T-helper 2 cell treated with Interferon-gamma antibody and Interleukin-4, amounts not matched to agents 5 μg/mL and 100 μg/mL, for 36 hours (primary cell): Measurements from ENCODE around the gene BACE1-AS.
A peak's percentile ranks its signal among the peaks of the same experiment; 100 is the strongest.
"Not testable (repeated sequence)": the region's sequence is repeated elsewhere in the genome, so short reads cannot be mapped to it uniquely, and the experiment has no call there.

Source experiments
- DNase-seq: peaks from one replicate; pipeline ENCODE4 v3.0.0; 2021; ENCODE audit warnings: low spot score
- H3K27ac Mint-ChIP-seq: one replicate; pipeline ENCODE4 v1.8.0; 2021; ENCODE audit warnings: mild to moderate bottlenecking, mixed read lengths
- H3K27me3 Mint-ChIP-seq: one replicate; pipeline ENCODE4 v1.8.0; 2021; ENCODE audit warnings: low read depth, mixed read lengths
- H3K36me3 Mint-ChIP-seq: one replicate; pipeline ENCODE4 v1.8.0; 2021; ENCODE audit warnings: low read depth, mixed read lengths
- H3K4me1 Mint-ChIP-seq: one replicate; pipeline ENCODE4 v1.8.0; 2021; ENCODE audit warnings: low read depth, mixed read lengths
- H3K4me3 Mint-ChIP-seq: one replicate; pipeline ENCODE4 v1.8.0; 2022; ENCODE audit warnings: mild to moderate bottlenecking, moderate library complexity, mixed read lengths
- H3K9me3 Mint-ChIP-seq: one replicate; pipeline ENCODE4 v1.8.0; 2021; ENCODE audit warnings: mixed read lengths

Gene BACE1-AS

GRCh38 chr11:117319214-117319840 is 28.2 kb downstream of the BACE1-AS start:
- no peak overlapping the region for H3K27ac Mint-ChIP-seq
- H3K4me1 Mint-ChIP-seq: peaks cover 3% of the 10 kb centered on the region
- H3K36me3 Mint-ChIP-seq: no peaks in the 10 kb centered on the region
- H3K9me3 Mint-ChIP-seq: no peaks in the 10 kb centered on the region
- H3K4me3 Mint-ChIP-seq: no peak overlapping the region
- H3K27me3 Mint-ChIP-seq: peaks cover 52% of the 10 kb centered on the region
- no peak for DNase-seq

GRCh38 chr11:117327255-117327566 is 36.1 kb downstream of the BACE1-AS start:
- not testable (repeated sequence) for H3K27ac Mint-ChIP-seq, H3K4me1 Mint-ChIP-seq

DNA sequence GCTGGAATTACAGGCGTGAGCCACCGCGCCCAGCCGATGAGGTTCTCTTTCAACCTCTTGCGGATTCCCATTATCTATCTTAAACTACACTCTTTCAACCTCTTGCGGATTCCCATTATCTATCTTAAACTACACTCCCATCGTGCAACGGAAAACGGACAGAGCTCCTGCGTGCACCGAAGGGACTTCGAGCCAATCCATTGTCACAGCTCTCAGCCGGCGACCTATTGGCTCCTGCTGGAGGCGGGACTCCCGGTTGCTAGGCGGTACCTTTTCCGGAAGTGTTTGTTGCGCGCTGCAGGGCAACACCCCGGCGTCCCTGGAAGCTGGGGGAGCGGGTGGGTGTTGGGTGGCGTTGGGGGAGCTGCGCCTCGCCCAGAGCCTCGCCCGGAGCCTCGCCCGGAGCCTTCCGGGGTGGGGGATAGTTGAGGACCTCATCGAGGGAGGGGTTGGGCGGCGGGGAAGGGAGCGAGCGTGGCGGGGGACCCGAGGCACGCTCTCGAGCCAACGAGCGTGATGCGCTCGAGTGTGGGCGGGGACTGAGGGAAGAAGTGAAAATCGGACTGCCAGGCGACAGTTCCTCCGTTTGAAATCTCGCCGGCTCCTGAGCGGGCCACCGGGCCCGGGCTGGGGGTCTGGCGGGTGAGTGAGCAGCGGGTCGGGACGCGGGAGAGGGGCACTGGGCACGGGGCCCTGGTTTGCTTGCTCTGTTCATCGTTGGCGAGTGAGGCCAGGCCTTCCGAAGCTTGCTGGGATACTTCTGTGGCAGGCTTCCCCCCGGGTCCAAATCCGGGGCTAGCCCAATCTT is 36.6 kb downstream of the BACE1-AS start, which contains the start of gene CEP164:
Gene CEP164, plus strand, starts transcription at position 288 of the 808 bp plus-strand sequence. CDS start 10,733 bp downstream, outside the sequence.
- Mint-ChIP-seq H3K4me1 (peaks cover 6% of the 10 kb centered on the region), H3K4me3 (no peak within 1 kb of the TSS), H3K9me3 (no peaks in the 10 kb centered on the region), H3K36me3 (no peaks in the 10 kb centered on the region), H3K27ac (peak within 1 kb of the TSS; percentile 66), H3K27me3 (peaks cover 7% of the 10 kb centered on the region)
- peak; percentile 95 for DNase-seq

More at GRCh38 chr11:117327255-117327566, 36.1 kb downstream of the BACE1-AS start:
- DNase-seq, H3K27me3 Mint-ChIP-seq, H3K4me3 Mint-ChIP-seq, H3K36me3 Mint-ChIP-seq, H3K9me3 Mint-ChIP-seq: not testable (repeated sequence)

DNA sequence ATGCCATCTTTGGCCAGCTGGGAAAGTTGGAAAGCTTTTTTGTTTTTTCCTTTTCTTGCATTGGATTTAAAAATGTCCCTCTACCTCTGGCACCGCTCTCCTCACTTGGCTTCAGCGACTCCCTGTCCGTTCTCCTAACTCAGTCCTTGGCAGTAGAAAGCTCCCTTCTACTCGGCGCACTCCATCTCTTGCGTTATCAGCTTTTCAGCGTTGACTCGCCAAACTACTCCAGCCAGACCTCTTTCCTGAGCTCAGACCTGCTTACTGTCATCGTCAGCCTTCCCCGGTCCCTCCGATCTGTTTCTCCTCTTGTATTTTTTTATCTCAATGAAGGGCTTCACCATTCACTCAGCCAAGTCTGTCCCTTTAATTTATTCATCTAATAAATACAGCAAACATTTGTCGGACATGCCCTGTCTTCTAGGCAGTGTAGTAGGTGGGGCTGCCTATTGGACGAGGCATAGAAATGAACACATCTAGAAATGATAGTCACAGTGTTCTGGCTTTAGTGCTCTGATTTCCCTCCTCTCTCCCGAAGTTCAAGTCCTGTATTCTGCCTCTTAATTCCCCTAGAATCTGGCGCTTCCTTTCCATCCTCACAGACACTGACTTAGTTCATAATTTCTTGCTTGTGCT is 37.3 kb downstream of the BACE1-AS start:
- H3K4me1 Mint-ChIP-seq: peaks cover 6% of the 10 kb centered on the region
- H3K36me3 Mint-ChIP-seq: no peaks in the 10 kb centered on the region
- peaks cover 4% of the 10 kb centered on the region for H3K27me3 Mint-ChIP-seq
- H3K4me3 Mint-ChIP-seq: no peak overlapping the region
- H3K27ac Mint-ChIP-seq: no peak overlapping the region
- no peak for DNase-seq
- no peaks in the 10 kb centered on the region for H3K9me3 Mint-ChIP-seq

DNA sequence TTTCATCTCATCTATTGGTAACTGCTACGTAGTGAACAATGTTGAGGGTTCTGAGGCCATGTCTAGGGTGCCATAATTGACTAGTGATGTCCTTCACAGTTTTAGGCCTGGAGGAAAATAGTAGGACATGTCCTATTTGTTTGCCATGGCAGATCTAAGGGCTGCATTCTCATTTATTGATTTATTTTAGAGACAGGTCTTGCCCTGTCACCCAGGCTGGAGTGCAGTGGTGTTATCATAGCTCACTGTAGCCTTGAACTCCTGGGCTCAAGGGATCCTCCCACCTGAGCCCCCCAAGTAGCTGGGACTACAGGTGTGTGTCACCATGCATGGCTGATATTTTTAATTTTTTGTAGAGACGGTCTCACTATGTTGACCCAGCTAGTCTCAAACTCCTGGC is 41.7 kb downstream of the BACE1-AS start:
- no peak overlapping the region for H3K27ac Mint-ChIP-seq
- peaks cover 3% of the 10 kb centered on the region for H3K36me3 Mint-ChIP-seq
- H3K27me3 Mint-ChIP-seq: no peaks in the 10 kb centered on the region
- H3K4me1 Mint-ChIP-seq: peaks cover 4% of the 10 kb centered on the region
- no peak for DNase-seq
- no peaks in the 10 kb centered on the region for H3K9me3 Mint-ChIP-seq
- H3K4me3 Mint-ChIP-seq: no peak overlapping the region

- no peak overlapping the region for H3K4me3 Mint-ChIP-seq
- DNase-seq: no peak
- no peaks in the 10 kb centered on the region for H3K9me3 Mint-ChIP-seq
- H3K36me3 Mint-ChIP-seq: peaks cover 5% of the 10 kb centered on the region
- no peaks in the 10 kb centered on the region for H3K27me3 Mint-ChIP-seq
- H3K27ac Mint-ChIP-seq: no peak overlapping the region
- peaks cover 4% of the 10 kb centered on the region for H3K4me1 Mint-ChIP-seq
Observed at GRCh38 chr11:117333917-117334316, 42.8 kb downstream of the BACE1-AS start.

DNA sequence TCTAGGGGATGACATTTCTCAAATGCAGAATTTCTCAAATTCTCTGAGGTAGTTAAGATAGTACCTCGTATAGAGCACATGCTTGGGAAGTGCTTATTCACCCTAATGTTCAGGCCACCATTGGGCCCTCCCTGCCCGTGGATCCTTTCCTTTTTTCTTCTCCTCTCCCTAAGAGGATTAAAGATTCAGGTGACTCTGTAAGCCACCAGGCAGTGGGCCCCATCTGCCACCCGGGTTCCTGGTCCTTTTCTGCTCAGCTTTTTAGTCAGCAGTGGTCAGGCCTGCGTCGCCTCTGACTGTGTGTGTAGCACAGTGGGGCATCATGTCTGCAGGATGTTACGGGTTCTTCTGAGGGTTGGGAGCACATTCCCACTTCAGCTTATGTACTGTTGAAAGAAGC is 43.8 kb downstream of the BACE1-AS start:
- Mint-ChIP-seq H3K4me3 (no peak overlapping the region), H3K27ac (no peak overlapping the region), H3K9me3 (no peaks in the 10 kb centered on the region), H3K27me3 (no peaks in the 10 kb centered on the region), H3K36me3 (peaks cover 5% of the 10 kb centered on the region), H3K4me1 (peaks cover 3% of the 10 kb centered on the region)
- no peak for DNase-seq

DNA sequence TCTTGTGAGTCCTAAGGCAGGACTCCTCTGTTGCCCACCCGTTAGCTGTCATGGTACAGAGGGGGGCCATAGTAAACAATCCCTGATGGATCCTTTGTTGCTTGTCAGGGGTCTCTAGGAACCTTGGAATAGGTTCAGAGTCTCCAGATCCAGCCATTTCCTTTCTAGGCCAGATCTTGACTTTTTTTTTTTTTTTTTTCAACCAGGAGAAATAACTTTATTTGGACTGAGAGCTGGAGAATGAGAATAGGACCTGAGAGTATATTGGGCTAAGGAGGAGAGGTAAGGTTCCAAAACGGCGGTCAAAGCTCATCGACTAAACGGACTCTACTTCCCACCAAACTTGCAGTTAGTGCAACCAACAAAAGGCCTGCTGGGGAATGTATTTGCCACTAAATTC is 44.3 kb downstream of the BACE1-AS start:
- Mint-ChIP-seq H3K4me3 (no peak overlapping the region), H3K4me1 (no peaks in the 10 kb centered on the region), H3K27ac (no peak overlapping the region), H3K36me3 (peaks cover 7% of the 10 kb centered on the region), H3K9me3 (no peaks in the 10 kb centered on the region), H3K27me3 (no peaks in the 10 kb centered on the region)
- no peak for DNase-seq

DNA sequence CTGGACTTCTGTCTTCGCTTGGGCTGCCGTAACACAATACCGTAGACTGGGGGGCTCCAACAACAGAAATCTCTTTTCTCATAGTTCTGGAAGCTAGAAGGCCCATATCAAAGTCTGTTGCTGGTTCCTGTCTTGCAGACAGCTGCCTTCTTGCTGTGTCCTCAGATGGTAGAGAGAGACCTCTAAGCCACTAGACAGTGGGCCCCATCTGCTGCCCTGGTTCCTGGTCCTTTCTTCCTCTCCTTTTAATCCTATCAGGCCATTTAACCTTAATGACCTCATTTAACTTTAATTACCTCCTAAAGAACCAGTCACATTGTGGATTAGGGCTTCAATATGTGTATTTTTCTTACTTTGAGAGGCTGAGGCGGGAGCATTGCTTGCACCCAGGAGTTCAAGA is 45.9 kb downstream of the BACE1-AS start:
- Mint-ChIP-seq H3K9me3 (no peaks in the 10 kb centered on the region), H3K27me3 (no peaks in the 10 kb centered on the region), H3K27ac (peak overlapping the region; percentile 34), H3K4me3 (no peak overlapping the region), H3K36me3 (peaks cover 9% of the 10 kb centered on the region), H3K4me1 (no peaks in the 10 kb centered on the region)
- DNase-seq: no peak
